GM19324 (cell line): Measurements from ENCODE around the gene VPS13A.
"Not testable (repeated sequence)": the region's sequence is repeated elsewhere in the genome, so short reads cannot be mapped to it uniquely, and the experiment has no call there.

Source experiments
- ATAC-seq: cut with Tn5 transposase; IDR thresholded peaks from one replicate; pipeline ENCODE4 v1.9.1; 2021; ENCODE audit warnings: mild to moderate bottlenecking, moderate library complexity; ENCODE audit not compliant: unreplicated experiment, low FRiP score

The VPS13A gene

DNA sequence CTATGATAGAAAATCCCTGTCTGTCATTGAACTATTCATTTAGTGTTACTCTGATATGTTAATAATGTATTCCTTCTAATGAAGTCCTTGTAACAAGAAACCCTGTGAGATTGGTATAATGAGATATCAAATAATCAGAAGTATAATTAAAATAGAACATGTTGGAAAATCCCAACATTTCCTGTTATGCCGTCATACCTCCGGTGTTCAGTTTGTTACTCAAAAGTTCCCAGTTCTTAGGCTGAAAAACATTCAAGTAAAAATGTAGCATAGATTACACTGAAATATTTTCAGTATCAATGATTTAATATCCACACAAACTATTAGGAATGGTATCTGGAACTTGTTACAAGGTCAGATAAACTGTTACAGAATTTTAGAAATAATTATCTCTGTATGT, 243.3 kb downstream of the VPS13A start:
- ATAC-seq = no peak

DNA sequence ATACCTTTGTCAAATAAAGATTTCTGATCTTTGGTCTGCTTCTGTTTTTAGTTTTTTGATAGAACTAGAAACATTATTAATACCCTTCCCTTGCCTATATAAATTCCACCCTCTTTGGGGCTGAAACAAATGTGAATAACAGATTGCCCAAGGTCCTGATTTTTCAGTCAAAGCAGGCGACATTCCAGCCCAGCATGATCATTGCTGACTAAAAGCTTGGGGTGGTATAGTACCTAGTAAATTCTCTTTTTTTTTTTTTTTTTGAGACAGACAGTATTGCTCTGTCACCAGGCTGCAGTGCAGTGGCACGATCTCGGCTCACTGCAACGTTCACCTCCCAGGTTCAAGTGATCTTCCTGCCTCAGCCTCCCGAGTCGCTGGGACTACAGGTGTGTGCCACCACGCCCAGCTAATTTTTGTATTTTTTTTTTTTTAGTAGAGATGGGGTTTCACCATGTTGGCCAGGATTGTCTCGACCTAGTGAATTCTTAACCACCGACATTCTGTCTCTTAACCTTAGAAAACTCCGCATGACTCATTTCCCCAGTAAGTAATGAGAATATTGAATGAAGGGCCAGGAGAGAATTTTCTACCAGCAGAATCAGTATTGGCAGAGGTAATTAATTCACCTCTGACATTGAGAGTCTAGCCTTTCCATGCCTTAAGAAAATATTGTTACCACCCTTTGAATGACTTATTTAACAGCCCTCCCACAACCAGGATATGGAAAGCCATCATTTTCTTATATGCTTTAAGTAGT, 244.4 kb downstream of the VPS13A start:
- ATAC-seq = no peak

DNA sequence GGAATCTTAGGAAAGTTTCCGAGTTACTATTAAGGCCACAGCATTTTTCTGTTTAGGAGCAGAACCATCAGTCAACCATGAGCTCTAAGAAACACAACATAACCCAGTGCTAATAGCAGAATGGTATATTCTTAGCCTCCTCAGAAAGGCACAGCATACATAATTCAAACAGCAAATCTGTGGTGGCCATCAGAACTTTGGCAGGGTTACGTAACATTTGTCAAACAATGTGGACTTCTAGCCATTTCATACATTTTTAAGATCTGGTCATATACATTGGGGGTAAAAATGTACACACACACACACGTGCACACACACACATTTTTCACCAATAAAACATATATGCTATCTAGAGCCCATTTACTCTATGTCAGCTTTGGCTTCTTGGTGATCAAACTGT, 245.6 kb downstream of the VPS13A start:
- ATAC-seq = no peak

DNA sequence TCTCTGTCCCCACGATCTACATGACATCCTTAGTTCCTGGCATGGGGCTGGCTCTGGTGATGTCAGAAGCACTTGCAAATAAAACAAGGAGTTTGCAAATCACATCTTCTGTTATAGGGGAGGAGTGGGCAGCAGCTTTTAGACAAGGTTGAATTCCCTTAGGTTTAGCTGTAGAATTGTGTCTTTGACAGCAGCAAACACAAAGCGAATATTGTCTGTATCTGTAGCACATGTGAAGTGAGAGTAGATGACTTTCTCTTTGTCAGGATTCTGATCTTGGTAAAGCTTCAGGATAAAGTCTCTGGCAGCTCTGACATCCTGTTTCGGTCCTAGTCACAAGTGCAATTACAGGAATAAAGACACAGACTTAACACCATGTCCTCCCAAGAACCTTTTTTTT, 246.5 kb downstream of the VPS13A start:
- no peak for ATAC-seq

DNA sequence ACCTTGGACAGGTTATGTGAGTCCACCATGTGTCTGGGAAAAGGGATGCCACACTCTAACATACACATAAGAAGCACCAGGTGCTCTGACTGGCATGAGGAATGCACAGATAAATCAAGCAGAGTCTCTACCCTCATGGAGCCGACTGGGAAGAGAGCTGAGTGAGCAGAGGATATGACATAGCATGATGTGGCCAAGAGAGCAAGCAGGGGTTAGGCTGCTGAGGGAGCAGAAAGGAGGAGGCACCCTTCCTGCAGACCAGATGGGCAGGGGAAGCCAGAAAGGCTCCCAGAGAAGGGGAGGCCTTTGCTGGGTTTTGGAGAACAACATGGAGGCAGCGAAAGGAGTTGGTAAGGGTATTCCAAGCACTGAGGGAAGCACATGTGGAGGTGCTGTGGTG, 247.7 kb downstream of the VPS13A start:
- ATAC-seq = no peak

DNA sequence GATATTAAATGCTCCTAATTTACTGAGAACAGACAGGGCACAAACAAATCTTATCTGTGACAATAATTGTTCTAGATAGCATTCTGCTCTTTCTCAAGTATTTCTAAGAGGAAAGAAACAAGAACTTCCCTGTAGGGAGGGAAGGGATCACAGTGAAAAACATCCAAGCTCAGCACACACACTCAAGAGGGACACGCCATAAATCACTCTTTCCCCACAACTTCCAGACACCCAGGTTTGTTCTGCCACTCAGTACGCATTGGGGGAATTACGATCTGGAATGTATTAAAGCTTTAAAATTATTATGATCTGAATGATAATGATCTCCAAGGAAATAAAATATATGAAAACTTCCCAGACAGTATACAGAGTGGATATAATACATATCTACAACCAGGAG, 249.4 kb downstream of the VPS13A start:
- ATAC-seq = no peak

DNA sequence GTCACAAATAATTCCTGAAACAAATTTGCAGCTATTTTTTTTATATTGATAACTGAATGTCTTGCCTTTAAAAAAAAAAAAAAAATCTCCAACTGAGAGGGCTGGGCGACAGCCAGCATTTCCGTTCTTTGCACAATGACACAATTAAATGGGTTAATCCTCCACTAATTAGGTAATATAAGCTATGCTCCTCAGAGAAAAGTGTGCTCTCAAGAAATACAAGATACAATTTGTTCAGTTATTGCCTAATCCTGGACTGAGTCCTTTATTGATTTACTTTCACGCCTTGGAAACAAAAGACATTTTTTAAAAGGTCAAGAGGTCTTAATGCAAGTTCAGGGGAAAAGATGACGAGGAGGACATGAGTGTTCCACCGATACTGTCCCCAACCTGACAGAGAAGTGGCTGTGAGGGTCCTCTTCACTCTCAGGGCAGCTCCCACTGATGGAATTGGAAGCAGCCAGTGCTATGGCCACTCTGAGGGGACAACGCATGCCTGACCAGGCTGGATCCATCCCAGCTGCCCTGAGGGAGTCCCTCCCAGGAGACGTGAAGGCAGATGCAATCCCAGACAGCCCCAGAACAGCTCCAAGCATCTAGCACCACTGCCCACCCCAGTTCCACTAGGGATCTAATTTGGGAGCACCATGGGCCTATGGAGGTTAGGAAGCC, 250.1 kb downstream of the VPS13A start:
- no peak for ATAC-seq

DNA sequence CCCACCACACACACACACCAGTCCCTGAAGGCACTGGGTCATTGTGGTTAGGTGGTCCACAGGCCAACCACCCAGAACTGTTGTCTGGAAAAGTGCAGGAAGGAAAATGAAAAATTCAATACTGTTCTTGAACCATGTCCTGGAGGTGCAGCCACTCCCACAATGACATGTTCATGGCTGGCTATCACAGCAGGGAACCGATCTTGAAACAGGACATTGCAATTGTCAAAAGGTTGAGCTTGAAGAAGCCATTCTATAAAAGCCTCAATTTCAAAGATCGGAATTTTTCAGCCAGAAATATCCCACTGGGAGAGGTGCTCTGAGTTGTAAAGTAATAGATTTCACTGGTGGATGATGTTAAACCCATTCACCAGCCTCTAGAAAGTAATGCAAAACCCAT, 252.6 kb downstream of the VPS13A start:
- ATAC-seq = no peak

DNA sequence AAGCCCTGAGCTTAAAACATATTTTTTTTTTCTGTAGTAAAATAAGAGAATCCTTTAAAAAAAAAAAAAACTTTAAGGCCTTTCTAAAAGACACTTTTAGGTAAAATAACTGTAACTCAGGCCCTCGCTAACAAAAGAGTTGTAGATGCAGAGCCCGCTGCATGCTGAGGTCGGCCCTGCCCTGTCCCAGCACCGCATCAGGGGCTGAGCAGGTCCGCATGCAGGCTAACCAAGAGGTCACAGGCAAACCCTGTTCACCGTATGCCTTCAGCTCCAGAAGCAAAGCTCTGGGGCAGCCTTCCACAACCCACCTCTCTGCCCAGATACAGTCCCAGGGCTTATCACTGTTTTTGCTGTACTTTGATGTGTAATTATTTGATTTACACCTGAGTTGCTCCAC, 254.7 kb downstream of the VPS13A start:
- ATAC-seq = no peak

DNA sequence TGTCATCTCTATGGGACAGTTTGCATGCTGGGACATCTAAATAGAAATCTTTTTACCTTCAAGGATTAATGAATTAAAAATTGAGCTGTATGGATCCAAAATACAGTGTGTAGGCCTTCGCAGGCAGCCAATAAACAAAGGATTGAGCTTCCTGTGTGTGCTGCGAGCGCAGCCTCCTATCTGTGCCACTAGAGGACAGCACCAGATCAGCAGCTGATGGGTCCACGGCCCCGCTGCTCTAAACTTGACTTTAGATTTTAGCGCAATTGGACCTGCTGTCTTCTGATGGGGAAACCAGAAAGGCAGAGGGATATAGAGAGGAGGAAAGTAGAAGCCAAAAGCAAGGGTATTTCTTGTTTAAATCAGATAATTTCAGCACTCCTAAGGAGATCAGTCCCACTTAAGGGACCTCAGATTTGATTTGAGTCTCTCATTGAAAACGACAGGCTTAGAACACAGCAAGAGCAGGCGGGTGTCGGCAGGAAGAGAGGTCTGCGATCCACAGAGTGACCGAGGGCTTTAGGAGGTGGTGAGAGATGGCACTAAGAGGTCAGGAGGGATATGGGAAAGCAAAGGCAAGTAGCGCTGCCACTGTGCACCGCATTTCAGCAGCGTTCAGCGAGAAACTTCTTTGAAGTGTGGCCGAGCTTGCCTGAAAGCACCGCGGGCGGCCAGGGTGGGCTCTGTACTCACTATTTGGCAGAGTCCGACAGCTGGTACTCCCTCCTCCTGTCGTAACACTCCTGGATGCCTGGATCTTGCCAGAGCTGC, 256.5 kb downstream of the VPS13A start:
- ATAC-seq = peak; percentile 79

DNA sequence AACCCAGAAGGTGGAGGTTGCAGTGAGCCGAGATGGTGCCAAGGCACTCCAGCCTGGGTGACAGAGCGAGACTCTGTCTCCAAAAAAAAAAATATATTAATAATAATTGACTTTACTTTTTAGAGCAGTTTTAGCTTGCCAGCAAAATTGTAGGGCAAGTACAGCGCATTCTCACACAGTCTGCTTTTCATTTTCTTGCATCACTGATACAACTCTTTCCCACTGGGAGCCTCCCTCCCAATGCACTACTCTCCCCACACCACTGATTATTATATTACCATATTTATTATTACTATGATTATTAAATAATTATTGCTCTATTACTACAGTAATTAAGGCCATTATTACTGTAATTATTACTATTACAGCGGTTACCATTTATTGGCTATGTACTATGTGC, 257.9 kb downstream of the VPS13A start:
- no peak for ATAC-seq

DNA sequence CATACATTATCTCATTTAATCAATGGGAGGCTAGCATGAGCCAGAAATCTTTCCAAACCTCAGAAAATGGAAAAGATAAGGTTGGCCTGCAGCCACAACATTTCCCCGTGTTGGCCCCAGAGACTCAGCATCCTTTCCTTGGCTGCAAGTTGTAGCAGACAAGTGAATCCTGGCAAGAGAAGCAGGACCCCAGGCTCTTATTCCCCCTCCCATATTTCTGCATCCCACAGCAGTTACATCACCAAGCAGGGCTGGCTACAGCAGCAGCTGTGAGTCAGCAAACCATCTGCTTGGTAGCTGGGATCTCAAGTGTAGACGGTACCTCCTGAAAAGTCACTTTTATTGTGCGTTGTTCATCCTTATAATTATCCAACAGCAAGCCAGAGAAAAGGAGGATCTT, 258.4 kb downstream of the VPS13A start:
- no peak for ATAC-seq

DNA sequence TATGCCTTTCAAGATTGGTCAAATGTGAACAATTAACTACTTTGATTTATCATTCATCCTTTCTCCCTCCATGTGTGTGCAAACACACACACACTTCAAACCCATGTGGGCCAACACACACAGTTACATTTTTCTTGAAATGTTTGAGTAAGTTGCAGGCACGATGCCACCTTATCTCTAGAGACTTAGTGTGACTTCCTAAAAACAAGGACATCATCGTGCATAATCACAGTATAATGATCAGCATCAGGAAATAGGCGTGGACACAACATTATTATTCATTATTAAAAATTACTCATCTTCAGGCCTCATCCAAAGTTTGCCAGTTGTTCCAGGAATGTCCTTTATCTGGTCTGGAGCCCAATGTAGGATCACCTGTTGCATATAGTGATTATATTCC, 261.3 kb downstream of the VPS13A start:
- no peak for ATAC-seq

DNA sequence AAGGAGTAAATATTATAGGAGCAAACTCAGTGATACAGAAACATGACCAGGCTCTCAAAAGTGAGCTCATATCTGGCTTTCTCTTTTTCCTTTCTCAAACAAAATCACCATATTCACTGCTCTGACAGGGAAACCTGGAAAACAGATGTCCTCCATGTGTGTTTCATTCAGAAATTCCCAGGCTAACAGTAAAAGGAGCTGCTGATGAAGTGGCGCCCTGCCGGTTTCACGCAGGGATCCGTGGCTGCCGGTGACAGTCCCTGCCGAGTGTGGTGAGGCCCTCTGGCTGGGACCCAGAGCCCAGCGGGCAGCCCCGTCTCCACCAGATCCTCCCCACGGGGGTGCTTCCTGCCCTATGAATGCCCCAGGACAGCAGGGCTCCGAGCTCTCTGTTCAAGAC, 262.7 kb downstream of the VPS13A start:
- ATAC-seq = no peak

DNA sequence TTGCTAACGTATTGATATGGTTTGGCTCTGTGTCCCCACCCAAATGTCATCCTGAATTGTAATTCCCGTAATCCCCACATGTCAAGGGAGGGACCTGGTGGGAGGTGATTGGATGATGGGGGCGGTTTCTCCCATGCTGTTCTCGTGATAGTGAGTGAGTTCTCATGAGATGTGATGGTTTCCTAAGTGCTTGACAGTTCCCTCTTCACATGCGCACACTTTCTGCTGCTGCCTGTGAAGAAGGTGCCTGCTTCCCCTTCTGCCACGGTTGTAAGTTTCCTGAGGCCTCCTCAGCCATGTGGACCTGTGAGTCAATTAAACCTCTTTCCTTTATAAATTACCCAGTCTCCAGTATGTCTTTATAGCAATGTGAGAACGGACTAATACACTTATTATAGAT, 263.8 kb downstream of the VPS13A start:
- not testable (repeated sequence) for ATAC-seq

DNA sequence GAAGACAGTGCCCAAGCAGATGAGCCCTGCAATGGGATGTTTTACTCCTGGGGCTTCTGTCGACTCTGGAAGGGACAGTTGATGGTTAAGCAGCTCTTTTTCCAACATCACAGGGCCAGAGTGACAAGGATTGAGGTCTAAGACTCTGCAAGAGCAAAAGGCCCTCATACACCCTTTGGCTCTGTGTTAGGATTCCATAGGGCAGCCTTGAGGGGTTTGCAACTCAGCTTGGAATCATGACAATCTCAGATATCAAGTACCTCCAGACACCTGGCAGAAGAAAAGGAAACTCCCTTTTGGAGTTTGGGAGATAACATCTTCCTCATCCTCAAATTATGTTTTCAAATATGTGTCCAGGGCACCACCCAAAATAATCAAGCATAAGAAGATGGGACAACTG, 265.1 kb downstream of the VPS13A start:
- no peak for ATAC-seq

DNA sequence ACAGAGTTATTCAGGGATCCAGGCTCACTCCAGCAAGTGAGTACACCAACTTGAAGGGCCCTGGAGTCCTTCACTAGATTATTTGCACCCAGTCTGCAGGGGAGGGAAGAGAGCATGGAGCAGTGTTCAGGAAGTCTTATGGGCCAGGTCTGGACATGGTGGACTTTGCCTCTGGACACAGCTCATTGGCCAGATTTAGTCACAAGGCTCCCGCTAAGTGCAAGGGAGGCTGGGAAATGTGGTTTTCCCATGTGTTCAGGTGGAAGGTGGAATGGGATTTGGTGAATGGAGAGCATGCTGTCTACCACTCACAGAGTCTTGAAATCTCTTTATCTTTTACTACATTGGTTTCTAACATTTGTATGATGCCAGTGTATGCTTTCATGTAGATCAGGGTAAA, 270.3 kb downstream of the VPS13A start:
- no peak for ATAC-seq

DNA sequence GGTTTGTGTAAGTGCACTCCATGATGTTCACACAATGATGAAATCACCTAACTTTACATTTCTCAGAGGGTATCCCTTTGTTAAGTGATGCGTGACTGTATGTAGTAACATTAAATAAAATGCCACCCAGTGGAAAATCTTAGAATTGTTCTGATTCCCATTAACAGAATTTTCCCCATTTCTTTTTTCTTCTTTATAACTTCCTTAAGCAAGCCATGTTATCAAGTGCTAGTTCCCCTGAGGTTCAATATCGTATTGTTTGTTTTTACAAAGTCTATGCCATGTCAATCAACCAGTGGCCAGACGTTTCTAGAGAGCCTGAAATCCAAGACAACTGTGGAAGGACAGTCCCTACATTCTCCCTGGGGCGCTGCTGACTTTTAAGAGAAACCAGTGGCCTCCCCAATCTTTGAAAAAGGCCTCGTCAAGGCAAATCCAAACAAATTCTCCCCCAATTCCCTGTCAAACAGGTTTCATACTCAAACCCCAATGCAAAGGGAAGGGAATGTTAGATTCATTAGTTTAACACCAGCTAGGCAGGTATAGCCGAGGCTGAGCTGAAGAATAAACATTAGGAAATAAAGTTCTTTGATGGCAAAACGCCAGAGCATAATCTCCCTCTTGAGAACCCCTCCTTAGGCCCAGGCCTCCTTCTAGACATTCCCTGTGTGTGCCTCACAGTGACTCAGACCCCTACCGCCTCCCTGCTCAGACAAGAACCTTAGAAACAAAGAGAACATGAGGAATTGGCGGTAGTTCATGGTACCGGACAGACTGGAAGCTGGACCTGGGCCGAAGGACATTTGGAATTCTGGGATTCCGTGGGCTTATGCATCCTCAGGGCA, 272.1 kb downstream of the VPS13A start:
- no peak for ATAC-seq

DNA sequence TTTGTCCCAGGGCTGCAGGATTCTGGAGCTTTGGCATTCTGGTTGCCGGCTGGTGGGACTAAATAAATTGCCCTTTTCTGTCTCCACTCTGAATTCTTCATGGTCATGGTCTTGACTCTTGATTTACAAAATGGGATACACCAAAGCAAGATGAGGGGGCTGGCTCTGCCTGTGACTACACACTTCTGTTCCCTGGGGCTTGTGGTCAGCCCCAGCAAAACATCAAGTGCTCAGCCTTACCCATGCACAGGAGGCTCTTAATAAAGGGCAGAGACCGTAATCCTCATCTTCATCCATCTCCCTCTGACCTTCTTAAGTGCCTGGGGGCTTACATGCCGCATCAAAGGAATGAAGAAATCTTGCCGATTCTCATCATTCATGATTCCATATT, 272.7 kb downstream of the VPS13A start:
- no peak for ATAC-seq

DNA sequence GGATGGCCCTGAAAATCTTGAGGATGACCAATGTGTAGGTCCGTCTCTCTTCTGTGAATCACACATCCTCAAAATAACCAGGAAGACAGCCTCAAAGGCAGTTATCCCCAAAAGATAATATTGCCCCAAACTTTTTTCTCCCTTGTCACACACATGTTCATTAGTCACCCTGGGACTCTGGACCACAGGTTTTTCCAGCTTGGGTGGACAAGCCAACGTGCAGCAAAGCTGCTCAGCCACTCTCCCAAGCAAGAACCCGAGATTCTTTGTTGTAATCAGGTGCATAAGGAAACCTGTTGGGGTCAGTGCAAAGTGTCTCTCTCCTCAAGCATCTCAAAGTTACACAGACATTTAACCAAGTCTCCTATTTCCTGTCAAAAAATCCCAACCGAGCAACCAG, 274.2 kb downstream of the VPS13A start:
- ATAC-seq = no peak
